Measurements from ENCODE around the gene KCNK10.

- TF ChIP-seq ATF3 (CRISPR knock-in tag; conservative IDR thresholded peaks at IDR 0.05) (no peak), ZNF138 (CRISPR knock-in tag; conservative IDR thresholded peaks at IDR 0.05) (no peak), CTCF (IDR thresholded peaks at IDR 0.05) (no peak), NR3C1 (CRISPR knock-in tag; conservative IDR thresholded peaks at IDR 0.05; ENCODE audit: low read depth) (no peak), ATF1 (CRISPR knock-in tag; IDR thresholded peaks at IDR 0.05) (no peak), CBFB (CRISPR knock-in tag; IDR thresholded peaks at IDR 0.05; ENCODE audit: low read depth) (no peak), CREB1 (CRISPR knock-in tag; IDR thresholded peaks at IDR 0.05) (no peak), E2F4 (CRISPR knock-in tag; IDR thresholded peaks at IDR 0.05; ENCODE audit: borderline replicate concordance, low read depth) (no peak), TEAD1 (CRISPR knock-in tag; IDR thresholded peaks at IDR 0.05) (no peak)
- TF ChIP-seq, protein P1, sequence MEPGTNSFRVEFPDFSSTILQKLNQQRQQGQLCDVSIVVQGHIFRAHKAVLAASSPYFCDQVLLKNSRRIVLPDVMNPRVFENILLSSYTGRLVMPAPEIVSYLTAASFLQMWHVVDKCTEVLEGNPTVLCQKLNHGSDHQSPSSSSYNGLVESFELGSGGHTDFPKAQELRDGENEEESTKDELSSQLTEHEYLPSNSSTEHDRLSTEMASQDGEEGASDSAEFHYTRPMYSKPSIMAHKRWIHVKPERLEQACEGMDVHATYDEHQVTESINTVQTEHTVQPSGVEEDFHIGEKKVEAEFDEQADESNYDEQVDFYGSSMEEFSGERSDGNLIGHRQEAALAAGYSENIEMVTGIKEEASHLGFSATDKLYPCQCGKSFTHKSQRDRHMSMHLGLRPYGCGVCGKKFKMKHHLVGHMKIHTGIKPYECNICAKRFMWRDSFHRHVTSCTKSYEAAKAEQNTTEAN (CRISPR knock-in tag; IDR thresholded peaks at IDR 0.05) = no peak
Measured at GRCh38 chr14:88323523-88324199, 592 bp upstream of the KCNK10 start.
